Astrocyte (in vitro differentiated cells and primary cell): ENCODE measurements around the gene DCTD.

Source experiments
- EZH2 ChIP-seq: IDR thresholded peaks from 2 replicates; pipeline ENCODE4 v1.6.1; 2012; ENCODE audit warnings: mild to moderate bottlenecking, low read length, inconsistent platforms; ENCODE audit not compliant: insufficient read depth
- TF ChIP-seq, protein P1 (sequence below): IDR thresholded peaks from 2 replicates; pipeline ENCODE4 v1.5.1; 2011; ENCODE audit warnings: low read depth, mild to moderate bottlenecking, inconsistent platforms, low read length, moderate library complexity; ENCODE audit not compliant: insufficient read depth

DNA sequence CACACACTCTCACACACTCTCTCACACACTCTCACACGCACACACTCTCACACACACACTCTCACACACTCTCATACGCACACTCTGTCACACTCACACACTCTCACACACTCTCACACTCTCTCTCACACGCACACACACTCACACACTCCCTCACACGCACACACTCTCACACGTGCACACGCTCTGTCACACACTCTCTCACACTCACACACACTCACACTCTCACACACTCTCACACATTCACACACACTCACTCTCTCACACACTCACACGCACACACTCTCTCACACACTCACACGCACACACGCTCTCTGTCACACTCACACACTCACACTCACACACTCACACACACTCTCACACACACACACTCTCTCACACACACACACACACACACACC, 43.0 kb upstream of the DCTD start:
- TF ChIP-seq, protein P1, sequence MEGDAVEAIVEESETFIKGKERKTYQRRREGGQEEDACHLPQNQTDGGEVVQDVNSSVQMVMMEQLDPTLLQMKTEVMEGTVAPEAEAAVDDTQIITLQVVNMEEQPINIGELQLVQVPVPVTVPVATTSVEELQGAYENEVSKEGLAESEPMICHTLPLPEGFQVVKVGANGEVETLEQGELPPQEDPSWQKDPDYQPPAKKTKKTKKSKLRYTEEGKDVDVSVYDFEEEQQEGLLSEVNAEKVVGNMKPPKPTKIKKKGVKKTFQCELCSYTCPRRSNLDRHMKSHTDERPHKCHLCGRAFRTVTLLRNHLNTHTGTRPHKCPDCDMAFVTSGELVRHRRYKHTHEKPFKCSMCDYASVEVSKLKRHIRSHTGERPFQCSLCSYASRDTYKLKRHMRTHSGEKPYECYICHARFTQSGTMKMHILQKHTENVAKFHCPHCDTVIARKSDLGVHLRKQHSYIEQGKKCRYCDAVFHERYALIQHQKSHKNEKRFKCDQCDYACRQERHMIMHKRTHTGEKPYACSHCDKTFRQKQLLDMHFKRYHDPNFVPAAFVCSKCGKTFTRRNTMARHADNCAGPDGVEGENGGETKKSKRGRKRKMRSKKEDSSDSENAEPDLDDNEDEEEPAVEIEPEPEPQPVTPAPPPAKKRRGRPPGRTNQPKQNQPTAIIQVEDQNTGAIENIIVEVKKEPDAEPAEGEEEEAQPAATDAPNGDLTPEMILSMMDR = no peak
- TF ChIP-seq EZH2 = no peak
